GM12891 (cell line): Measurements from ENCODE around the gene ULK2.
A peak's percentile ranks its signal among the peaks of the same experiment; 100 is the strongest.
"Not testable (repeated sequence)": the region's sequence is repeated elsewhere in the genome, so short reads cannot be mapped to it uniquely, and the experiment has no call there.

Source experiments
- DNase-seq: peaks from one replicate; pipeline ENCODE4 v3.0.0; 2011; ENCODE audit warnings: low spot score; ENCODE audit not compliant: insufficient read length
- FAIRE-seq: peaks from 2 replicates; lab custom pipeline; 2011; peaks lifted over from hg19 to GRCh38; lab: Jason Lieb, UNC
- PAX5 ChIP-seq: IDR thresholded peaks from 2 replicates; pipeline ENCODE4 v1.6.1; 2011; ENCODE audit warnings: low read length, moderate library complexity, mild to moderate bottlenecking; ENCODE audit not compliant: insufficient read depth, severe bottlenecking
- POLR2A ChIP-seq: IDR thresholded peaks from 2 replicates; pipeline ENCODE4 v1.6.1; 2011; ENCODE audit warnings: low read depth, low read length, control low read depth
- POLR2AphosphoS5 ChIP-seq: IDR thresholded peaks from 2 replicates; pipeline ENCODE4 v1.6.1; 2011; ENCODE audit warnings: low read depth, low read length, control low read depth
- POU2F2 ChIP-seq: IDR thresholded peaks from 2 replicates; pipeline ENCODE4 v1.6.1; 2011; ENCODE audit warnings: low read depth, mild to moderate bottlenecking, control low read depth, low read length, moderate library complexity
- SPI1 ChIP-seq: IDR thresholded peaks from 2 replicates; pipeline ENCODE4 v1.6.1; 2011; ENCODE audit warnings: low read depth, low read length, control low read depth
- TAF1 ChIP-seq: IDR thresholded peaks from 2 replicates; pipeline ENCODE4 v1.6.1; 2011; ENCODE audit warnings: low read depth, low read length, control low read depth

The ULK2 gene

GRCh38 chr17:19768046-19768782 lies 99.5 kb downstream of the ULK2 start:
- FAIRE-seq (peak; percentile 80), DNase-seq (no peak)
- TF ChIP-seq POLR2A: no peak
- no peak for TF ChIP-seq POU2F2
- no peak for TF ChIP-seq POLR2AphosphoS5
- peak; percentile 34; the same call in 1 of the 2 replicates for TF ChIP-seq SPI1

GRCh38 chr17:19766421-19767270 lies 101.1 kb downstream of the ULK2 start:
- TF ChIP-seq SPI1 (no peak), PAX5 (no peak), POU2F2 (no peak), POLR2AphosphoS5 (no peak), TAF1 (no peak), POLR2A (no peak)
- FAIRE-seq: peak; percentile 92
- peak; percentile 73 for DNase-seq

- FAIRE-seq: no peak
- no peak for TF ChIP-seq TAF1
- no peak for TF ChIP-seq SPI1
- no peak for TF ChIP-seq POLR2AphosphoS5
- TF ChIP-seq POLR2A: no peak
- no peak for TF ChIP-seq POU2F2
- no peak for TF ChIP-seq PAX5
- DNase-seq: no peak
Measured at GRCh38 chr17:19766016-19766415, 101.7 kb downstream of the ULK2 start.

GRCh38 chr17:19763991-19764390 lies 103.7 kb downstream of the ULK2 start:
- FAIRE-seq: not testable (repeated sequence)

GRCh38 chr17:19763416-19763815 lies 104.3 kb downstream of the ULK2 start:
- FAIRE-seq: no peak
- TF ChIP-seq TAF1 (no peak), POLR2AphosphoS5 (no peak), PAX5 (no peak), SPI1 (no peak), POLR2A (no peak), POU2F2 (no peak)
- DNase-seq: no peak

More at GRCh38 chr17:19763991-19764390, 103.7 kb downstream of the ULK2 start:
- DNase-seq: not testable (repeated sequence)

- DNase-seq (no peak), FAIRE-seq (peak; percentile 76)
- TF ChIP-seq TAF1 (no peak), POU2F2 (no peak), SPI1 (no peak), PAX5 (no peak), POLR2A (no peak), POLR2AphosphoS5 (no peak)
Measured at GRCh38 chr17:19762515-19762961, 105.2 kb downstream of the ULK2 start.

GRCh38 chr17:19760746-19761145 lies 107.0 kb downstream of the ULK2 start:
- TF ChIP-seq PAX5: no peak
- no peak for TF ChIP-seq SPI1
- TF ChIP-seq POLR2AphosphoS5: no peak
- TF ChIP-seq POLR2A: no peak
- no peak for TF ChIP-seq TAF1
- TF ChIP-seq POU2F2: no peak
- no peak for FAIRE-seq
- no peak for DNase-seq

GRCh38 chr17:19759568-19760549 lies 107.9 kb downstream of the ULK2 start:
- FAIRE-seq (no peak), DNase-seq (no peak)
- TF ChIP-seq SPI1 (no peak), POLR2A (no peak), PAX5 (no peak), POLR2AphosphoS5 (no peak), TAF1 (no peak), POU2F2 (no peak)

- TF ChIP-seq PAX5 (no peak), SPI1 (no peak), POLR2A (no peak), TAF1 (no peak), POU2F2 (no peak), POLR2AphosphoS5 (no peak)
- DNase-seq (no peak), FAIRE-seq (no peak)
Measured at GRCh38 chr17:19757536-19758180, 110.1 kb downstream of the ULK2 start.
